NCI-H2196 treated with DMSO at 0.1 percent for 48 hours (cell line): ENCODE measurements around the gene RPL22.
"Not testable (repeated sequence)": the region's sequence is repeated elsewhere in the genome, so short reads cannot be mapped to it uniquely, and the experiment has no call there.

Source experiments
- DNase-seq: peaks from one replicate; lab custom pipeline; 2025; ENCODE audit not compliant: unreplicated experiment; lab: John Stamatoyannopoulos, UW

RPL22 gene

DNA sequence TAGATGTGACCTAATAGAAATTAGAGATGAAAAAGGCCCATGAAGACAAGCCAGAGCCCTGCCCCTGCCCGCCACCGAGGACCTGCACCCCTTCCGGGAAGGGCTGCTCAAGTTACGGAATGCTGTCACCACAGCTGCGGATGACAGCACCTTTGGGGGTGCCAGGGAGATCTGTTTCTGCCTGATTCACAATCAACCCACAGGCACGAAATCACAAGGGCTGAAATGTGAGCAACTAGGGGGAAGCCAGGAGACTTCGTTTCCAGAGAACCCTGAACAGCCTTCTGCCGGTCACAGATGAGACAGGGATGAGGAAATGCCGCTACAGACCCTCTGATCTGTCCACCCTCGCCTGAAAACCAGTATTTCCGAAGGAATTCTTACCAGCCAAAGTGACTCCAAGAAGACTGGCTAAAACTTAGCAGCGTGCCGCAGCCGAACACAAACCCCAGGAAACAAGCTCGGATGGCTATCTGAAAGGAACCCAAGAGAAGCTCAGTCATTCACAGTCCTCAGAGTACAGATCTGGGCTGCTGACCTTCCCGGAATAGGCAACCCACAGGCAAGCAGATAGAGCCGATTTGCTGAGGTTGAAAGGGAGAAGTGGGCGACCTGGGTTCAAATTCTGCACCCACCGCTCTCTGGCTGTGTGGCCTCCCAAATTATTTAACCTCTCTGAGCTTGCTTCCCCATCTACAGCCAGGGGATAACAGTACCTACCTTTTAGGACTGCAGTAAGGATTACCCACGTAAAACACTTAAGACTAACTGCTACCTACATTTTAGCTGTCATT, 35.3 kb upstream of the RPL22 start:
- DNase-seq, result no peak

DNA sequence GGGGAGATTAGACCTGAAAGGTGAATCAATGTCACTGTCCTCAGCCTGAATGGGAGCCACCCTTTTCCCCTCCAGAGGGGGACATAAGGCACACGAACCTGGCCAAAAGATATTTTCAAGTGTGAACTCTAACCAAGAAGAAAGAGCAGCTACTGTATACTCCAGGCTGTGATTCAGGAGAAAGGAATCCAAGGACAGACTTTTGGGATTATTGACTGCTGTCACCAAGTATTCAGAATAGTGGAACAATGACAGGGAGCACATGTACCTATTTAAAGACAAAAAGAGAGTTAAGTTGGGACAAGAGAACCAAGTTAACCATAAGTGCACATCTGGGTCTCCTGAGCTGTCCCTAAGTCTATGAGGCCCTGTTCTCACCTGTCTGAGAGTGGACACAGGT, 34.0 kb upstream of the RPL22 start:
- no peak for DNase-seq

DNA sequence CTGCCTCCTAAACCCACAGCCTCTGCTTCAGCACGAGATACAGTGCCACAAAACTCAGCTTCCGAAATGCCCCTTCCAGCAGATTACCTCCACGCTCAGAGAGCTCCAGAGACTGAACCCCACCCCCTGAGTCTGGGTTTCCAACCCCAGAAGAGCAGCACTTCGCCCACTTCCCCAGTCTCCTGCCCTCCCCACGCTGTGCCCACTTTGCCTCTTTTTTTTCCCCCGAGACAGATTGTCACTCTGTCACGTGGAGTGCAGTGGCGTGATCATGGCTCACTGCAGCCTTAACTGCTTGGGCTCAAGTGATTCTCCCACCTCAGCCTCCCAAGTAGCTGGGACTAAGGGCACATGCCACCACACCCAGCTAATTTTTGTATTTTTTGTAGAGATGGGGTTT, 26.3 kb upstream of the RPL22 start:
- DNase-seq, result no peak

DNA sequence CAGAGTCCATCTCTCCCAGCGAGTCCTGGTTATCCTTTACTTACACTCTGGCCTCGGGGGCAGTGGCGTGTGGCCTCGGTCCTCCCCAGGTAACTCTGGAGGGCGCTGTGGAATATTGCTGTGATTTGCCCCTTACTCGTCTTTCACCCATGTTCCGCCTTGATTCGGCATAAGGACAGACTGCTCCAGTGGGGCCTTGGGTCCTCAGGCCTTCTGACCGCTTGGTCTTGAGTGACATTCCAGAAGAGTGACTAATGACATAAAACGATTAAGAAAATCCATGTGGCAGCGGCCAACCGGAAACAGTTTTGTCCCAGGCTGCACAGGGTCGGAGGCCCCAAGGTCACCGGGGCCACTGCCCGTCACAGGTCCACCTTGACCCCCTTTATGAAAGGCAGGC, 25.3 kb upstream of the RPL22 start:
- no peak for DNase-seq

DNA sequence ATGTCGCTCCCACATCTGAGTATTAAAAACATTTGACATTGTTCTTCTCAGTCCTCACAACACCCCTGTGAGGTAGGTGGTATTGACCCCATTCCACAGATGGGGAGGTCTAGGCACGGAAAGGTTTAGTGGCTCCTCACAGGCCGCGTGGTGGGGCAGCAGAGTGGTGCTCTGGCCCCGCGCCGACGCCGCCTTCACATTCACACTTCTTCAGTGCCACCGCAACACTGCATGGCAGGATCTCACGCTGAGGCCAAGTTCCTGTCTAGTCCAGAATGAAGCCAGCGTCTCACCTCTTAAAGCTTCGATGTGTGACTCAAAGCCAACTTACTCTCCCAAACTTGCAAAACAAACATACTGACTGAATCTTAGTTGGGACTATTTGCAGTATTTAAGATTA, 24.2 kb upstream of the RPL22 start:
- DNase-seq, result no peak

DNA sequence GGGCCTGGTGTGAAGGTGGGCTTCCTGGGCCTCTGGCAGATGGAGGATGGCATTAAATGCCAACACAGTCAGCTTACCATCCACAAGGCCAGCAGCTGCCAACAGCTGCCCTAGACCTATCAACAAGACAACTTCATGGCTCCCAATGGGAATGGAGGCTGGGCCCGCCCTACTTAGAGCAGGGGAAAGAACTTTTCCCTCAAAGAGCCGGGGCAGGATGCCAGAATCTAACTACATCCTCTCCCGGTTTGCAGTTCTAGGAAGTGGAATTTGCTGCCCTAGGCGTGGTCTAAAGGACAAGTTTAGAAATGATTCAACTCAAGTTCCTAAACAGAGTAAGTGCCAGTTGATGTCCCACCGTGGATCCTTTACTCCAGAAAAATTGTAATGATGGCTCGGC, 23.2 kb upstream of the RPL22 start:
- no peak for DNase-seq

DNA sequence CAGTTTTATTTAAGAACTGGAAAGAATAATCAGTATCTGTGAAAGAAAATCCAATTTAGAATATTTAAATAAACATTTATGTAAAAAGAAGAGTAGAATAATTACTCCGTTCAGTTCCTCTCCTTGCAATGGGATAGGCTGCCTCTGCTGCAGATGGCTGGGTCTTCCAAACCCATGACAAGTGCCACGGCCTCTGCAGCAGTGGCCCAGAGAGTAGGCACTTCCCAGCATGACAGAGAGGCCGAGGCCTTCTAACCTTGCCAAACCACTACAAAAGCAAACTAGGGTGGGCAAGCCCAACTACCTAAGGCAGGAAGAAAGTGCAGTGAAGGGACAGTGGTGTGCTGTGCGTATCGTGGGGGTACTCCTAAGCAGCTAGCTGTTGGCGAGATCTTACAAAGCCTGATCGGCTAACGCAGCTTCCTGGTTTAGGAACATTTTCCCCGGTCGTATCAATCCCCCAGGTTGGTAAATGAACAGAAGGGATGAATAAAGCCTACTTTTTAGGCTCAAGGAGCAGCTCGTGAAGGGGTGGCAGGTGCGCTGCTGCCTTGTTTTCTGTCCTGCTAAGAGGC, 21.9 kb upstream of the RPL22 start:
- no peak for DNase-seq

DNA sequence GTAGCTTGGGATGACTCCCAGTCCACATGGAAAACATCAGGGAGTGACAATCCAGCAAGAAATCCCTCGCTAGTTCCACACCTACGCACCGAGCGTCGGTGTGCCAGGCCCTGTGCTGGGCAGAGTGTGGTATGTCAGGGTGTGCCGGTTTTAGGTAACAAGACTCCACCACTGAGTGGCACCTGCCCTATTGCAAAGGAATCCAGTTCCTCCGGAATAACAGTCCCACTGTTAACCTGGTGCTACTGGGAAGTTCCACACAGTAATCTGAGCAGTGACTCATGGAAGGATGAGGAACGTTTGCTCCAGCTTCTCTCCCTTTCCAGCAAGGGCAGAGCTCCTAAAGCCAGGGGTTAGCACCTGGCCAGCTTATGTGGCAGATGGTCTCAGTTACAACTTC, 20.8 kb upstream of the RPL22 start:
- DNase-seq, result no peak

DNA sequence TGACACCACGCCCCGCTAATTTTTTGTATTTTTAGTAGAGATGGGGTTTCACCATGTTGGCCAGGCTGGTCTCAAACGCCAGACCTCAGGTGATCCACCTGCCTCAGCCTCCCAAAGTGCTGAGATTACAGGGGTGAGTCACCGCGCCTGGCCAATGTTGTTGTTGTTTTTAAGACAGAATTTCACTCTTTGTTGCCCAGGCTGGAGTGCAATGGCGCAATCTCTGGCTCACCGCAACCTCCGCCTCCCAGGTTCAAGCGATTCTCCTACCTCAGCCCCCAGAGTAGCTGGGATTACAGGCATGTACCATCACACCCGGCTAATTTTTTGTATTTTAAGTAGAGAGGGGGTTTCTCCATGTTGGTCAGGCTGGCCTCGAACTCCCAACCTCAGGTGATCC, 20.2 kb upstream of the RPL22 start:
- DNase-seq, result not testable (repeated sequence)

DNA sequence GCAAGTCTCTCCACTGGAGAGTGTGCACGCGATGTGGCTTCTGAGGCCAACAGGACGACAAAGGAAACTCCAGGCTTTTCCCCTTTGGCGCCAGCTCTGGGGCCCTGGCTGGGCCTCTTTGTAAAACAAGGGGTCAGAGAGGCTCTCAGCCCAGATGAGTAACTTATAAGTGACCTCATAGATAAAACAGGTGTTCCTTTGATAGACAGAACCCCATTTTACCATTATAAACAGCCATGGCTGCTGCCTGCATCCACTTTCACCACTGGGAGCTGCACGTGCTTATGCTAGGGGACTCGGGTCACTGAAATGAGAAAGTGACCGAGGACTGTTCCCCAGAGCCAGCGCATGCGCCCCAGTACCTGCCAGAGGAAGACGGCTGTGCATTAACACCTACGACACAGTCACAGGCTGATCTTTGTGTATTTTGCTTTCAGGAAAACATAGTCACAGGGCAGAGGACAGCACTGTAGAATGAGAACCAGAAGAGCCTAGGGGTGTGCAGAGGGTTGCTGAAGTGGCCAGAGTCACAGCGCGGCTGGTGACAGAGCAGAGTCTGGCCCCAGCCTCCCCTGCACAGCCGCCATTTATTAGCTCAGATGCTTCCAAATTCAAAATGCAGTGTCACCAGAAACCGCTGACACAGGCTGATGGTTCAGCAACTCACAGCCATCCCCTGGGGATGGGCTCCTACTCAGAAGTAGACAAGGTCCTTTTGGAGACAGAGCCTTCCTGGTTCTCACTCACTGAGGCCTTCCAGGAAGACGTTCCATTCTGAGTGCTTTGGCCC, 19.2 kb upstream of the RPL22 start:
- DNase-seq, result no peak

DNA sequence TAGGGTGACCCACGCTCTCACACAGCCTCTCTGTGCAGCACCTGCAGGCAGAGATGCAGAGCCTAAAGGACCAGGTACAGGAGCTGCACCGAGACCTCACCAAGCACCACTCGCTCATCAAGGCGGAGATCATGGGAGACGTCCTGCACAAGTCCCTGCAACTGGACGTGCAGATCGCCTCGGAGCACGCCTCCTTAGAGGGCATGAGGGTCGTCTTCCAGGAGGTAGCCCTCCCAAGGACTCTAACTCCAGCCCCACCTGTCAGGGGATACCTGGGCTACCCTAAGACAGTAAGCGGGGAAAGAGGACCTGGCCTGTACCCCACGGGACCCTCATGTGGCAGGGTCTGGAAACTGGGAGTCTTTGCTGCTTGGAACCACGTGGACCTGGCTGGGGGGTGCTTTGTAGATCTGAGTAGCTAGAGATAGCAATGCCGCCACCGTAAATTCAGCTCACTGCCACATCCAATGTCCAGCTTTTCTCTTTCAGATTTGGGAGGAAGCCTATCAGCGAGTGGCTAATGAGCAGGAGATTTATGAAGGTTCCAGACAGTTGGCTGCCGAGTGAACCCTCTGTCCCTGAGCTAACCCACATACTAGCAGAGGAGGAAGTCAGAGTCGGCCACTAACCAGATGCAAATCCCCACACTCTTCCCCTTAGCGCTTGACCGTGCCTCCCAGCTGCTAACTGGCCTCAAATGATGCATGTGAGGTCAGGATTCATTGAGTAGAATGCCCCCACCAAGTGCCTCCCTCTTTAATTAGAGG, 13.0 kb upstream of the RPL22 start:
- DNase-seq, result no peak

DNA sequence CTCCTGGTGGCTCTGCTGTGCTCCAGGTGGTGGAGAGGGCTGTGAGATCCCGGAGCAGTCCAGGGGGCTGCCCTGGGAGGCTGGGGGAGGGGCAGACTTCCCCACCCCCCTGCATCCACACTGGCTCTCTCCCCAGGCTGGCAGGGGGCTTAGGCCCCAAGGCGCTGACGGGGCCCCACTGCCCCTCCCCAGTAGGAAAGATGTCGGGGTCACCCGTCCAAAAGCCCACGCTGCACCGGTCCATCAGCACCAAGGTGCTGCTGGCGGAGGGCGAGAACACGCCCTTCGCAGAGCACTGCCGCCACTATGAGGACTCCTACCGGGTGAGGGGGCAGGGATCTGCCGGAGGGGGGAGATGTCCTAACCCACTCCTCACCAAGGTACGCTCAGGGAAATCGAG, 12.3 kb upstream of the RPL22 start:
- no peak for DNase-seq

DNA sequence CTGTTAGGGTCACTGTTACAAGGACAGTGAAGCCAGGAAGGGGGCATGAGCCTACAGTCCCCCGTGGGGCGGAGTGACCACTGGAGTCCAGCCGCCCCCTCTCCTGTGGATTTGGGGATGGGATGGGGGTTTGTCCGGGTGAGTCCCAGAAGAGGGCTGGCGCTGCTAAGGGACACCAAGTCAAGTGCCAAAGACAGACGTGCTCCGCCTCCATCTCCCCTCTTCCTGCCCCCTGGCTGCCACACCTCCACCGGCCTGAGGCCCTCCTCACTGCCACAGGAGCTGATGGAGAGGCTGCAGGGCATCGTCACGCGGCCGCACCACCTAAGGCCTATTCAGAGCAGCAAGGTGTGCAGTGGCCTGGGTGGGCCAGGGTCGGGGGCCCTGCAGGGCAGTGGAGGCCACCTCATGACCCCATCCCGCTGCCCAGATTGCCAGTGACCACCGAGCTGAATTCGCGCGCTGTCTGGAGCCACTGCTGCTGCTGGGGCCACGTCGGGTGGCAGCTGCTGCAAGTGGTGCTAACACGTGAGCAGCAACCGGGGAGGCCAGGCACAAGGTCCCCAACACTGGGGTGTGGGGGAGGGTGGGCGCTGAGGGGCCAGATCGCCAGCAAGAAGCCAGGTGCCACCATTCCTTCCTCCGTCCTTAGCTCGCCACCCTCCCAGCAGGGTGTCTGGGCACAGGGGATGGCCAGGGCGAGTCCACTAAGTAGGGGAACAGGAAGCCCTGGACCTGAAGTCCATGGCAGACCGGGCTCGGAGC, 11.4 kb upstream of the RPL22 start:
- DNase-seq, result no peak

DNA sequence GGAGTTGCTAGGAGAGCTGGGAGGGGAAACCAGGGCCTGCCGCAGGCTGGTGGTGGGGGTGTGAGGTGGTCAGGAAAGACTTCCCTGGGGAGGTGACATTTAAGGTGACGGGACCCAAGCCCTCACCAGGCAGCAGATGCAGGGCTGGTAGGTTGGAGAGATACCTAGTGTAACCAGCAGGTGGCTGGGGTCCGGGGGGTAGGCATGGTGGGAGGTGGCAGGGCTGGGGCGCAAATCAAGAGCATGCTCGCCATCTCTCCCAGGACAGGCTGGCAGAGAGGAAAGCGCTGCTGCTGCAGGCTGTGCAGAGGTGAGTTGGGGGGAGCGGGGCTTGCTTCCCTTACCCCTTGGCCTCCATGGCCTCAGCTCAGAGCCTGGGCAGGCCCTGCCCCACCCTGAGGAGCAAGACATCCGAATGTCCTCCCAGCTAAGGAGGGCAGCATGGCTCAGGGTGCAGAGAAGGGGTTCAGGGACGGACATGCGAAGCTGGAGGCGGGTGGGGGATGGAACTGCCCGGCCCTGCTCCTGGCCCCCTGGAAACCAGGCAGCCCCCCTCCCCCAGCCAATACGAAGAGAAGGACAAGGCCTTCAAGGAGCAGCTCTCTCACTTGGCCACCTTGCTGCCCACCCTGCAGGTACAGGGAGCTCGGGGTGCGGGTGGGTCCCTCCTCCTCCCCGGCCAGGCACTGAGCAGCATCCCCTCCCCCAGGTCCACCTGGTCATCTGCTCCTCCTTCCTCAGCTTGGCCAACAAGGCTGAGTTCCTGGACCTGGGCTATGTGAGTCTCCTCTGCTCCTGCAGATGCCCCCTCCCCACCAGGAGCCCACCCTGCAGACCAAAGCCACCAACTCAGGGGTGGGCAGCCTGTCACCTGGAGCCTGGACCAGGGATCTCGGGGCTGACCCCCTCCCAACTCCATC, 10.5 kb upstream of the RPL22 start:
- no peak for DNase-seq

DNA sequence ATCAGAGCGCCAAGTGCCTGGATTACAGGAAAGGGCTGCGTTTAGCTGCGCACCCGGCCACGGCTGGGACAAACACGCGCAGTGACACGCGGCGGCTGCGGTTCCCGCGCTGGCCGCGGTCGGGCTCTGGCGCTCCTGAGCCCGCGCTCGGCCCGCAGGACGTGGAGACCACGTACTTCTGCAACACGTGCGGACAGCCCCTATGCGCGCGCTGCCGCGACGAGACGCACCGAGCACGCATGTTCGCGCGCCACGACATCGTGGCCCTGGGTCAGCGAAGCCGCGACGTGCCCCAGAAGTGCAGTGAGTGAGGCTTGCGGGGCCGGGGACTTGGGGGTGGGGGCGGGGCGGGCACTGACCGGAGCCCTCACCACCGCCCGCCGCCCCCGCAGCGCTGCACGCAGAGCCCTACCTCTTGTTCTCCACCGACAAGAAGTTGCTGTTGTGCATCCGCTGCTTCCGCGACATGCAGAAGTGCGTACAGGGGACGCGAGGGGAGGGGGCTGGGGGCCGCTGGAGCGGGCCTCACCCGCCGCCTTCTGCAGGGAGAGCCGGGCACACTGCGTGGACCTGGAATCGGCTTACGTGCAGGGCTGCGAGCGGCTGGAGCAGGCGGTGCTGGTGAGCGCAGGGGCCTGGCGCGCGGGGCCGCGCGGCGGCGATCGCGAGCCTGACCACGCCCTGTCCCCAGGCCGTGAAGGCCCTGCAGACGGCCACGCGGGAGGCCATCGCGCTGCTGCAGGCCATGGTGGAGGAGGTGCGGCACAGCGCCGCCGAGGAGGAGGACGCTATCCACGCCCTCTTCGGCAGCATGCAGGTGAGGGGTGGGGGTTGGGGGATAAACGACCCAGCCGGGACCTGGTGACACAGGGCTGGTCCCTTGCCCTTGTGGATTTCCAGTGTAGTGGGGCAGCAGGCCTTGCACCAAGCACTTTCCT, 9.6 kb upstream of the RPL22 start:
- no peak for DNase-seq

DNA sequence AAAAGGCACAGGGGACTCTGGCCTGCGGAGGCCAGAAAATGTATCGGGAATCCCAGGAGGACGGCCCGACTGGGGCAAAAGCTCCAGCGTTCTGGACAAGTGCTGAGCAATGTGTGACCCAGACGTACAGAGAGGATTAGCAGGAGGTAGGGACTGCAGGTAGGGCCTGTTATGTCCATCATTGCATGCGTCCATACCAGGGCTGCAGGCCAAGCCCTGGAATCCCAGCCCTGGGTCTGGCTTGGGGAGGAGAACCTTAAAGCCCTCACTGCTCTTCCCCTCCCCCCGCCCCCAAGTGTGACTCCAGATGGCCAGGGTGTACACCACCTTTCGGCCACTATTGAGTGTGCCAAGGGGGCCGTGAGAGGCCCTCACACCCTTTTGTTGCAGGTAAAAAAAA, 8.5 kb upstream of the RPL22 start:
- DNase-seq, result no peak

DNA sequence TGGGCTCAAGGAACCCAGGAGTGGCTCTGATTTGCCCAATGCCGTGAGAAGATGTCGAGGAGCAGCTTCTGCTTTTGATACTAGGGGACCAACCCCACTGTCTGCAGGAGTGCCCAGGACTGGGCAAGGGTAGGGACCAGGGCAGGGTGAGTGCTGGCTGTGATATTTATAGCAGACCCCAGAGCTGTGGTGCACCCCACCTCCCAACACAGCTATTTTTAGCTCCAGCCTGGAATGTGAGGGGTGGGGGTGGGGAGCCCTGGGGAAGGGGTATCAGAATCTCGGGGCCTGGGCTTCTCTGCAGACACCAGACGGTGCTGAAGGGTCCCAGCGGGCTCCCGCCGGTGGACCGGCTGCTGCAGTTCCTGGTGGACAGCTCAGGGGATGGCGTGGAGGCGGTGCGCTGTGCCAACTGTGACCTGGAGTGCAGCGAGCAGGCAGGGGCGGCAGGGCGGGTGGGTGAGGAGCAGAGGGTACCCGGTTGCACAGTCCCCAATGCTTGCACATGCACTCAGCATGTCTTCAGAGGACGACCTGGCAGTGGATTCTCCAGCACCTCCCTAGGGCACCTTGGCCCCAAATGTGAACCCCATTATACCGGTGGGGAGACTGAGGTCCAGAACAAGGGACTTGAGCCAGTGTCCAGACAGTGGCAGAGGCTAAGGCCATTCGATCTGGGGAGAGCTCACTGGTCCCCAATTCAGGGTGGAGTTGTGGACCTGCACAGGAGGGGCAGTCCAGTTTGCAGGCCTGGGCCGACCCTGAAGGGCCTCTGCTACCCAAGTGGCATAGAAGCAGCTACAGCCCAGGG, 7.9 kb upstream of the RPL22 start:
- no peak for DNase-seq

DNA sequence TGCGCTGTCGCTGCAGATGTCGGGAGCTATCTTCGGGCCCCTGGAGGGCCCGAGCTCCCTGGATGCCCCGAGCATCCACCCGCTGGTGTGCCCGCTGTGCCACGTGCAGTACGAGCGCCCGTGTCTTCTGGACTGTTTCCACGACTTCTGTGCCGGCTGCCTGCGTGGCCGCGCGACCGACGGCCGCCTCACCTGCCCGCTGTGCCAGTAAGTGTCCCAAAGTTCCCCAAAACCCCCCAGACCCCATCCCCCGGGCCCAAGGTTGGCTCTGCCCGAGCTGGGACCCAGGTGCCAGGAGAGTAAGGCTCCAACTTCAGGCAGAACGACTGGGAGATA, 7.1 kb upstream of the RPL22 start:
- no peak for DNase-seq
